GM06990 (cell line): Measurements from ENCODE around the gene FGFBP3.

ENCODE experiments used
- DNase-seq: peaks from one replicate; pipeline ENCODE4 v3.0.0-alpha.2; 2011; ENCODE audit not compliant: insufficient read length; ENCODE audit errors: extremely low read depth
- H3K27me3 ChIP-seq: replicated peaks from 2 replicates; pipeline ENCODE4 v1.6.0; 2011; ENCODE audit warnings: low read length; ENCODE audit not compliant: control insufficient read depth, insufficient read depth
- H3K36me3 ChIP-seq: 2 replicates; pipeline ENCODE4 v1.5.1; 2011; ENCODE audit warnings: low read length; ENCODE audit not compliant: control insufficient read depth, insufficient read depth
- H3K4me3 ChIP-seq: replicated peaks from 2 replicates; pipeline ENCODE4 v1.5.1; 2011; ENCODE audit warnings: low read depth, mild to moderate bottlenecking, control low read depth, low read length
- CTCF ChIP-seq: IDR thresholded peaks from 2 replicates; pipeline ENCODE4 v1.5.1; 2011; ENCODE audit warnings: low read length, control low read depth, mild to moderate bottlenecking, inconsistent platforms; ENCODE audit not compliant: insufficient read depth, poor library complexity, severe bottlenecking

The FGFBP3 gene

GRCh38 chr10:91908337-91909116, 759 bp downstream of the FGFBP3 start:
- peak; percentile 75 for TF ChIP-seq CTCF
- H3K4me3 ChIP-seq, result peak overlapping the region; percentile 70
- no peaks in the 10 kb centered on the region for H3K36me3 ChIP-seq
- peak; percentile 86 for DNase-seq
- no peaks in the 10 kb centered on the region for H3K27me3 ChIP-seq

- H3K4me3 ChIP-seq, result peak overlapping the region; percentile 70
- DNase-seq, result no peak
- no peaks in the 10 kb centered on the region for H3K36me3 ChIP-seq
- H3K27me3 ChIP-seq, result no peaks in the 10 kb centered on the region
- no peak for TF ChIP-seq CTCF
Observed at GRCh38 chr10:91907914-91908336, 1.4 kb downstream of the FGFBP3 start.

GRCh38 chr10:91907033-91907594, 2.2 kb downstream of the FGFBP3 start:
- no peaks in the 10 kb centered on the region for H3K27me3 ChIP-seq
- no peak overlapping the region for H3K4me3 ChIP-seq
- H3K36me3 ChIP-seq, result no peaks in the 10 kb centered on the region
- DNase-seq, result no peak
- no peak for TF ChIP-seq CTCF

GRCh38 chr10:91901784-91902677, 7.3 kb downstream of the FGFBP3 start:
- no peaks in the 10 kb centered on the region for H3K36me3 ChIP-seq
- no peak for TF ChIP-seq CTCF
- no peaks in the 10 kb centered on the region for H3K27me3 ChIP-seq
- DNase-seq, result no peak
- no peak overlapping the region for H3K4me3 ChIP-seq

- no peaks in the 10 kb centered on the region for H3K36me3 ChIP-seq
- H3K4me3 ChIP-seq, result no peak overlapping the region
- DNase-seq, result no peak
- no peak for TF ChIP-seq CTCF
- H3K27me3 ChIP-seq, result no peaks in the 10 kb centered on the region
Observed at GRCh38 chr10:91897421-91897820, 11.9 kb downstream of the FGFBP3 start.
